Stimulated activated naive CD8-positive, alpha-beta T cell treated with anti-CD3 and anti-CD28 coated beads, Interleukin-15, Interleukin-2, amounts not matched to agents 100 ng/mL and 50 ng/mL, for 24 hours (primary cell): ENCODE data around the gene VRK3.

Experiments
- H3K27ac Mint-ChIP-seq: one replicate; pipeline ENCODE4 v1.8.0; 2021; ENCODE audit warnings: mild to moderate bottlenecking, mixed read lengths
- H3K27me3 Mint-ChIP-seq: one replicate; pipeline ENCODE4 v1.8.0; 2021; ENCODE audit warnings: mixed read lengths
- H3K36me3 Mint-ChIP-seq: one replicate; pipeline ENCODE4 v1.8.0; 2021; ENCODE audit warnings: low read depth, mixed read lengths
- H3K4me1 Mint-ChIP-seq: one replicate; pipeline ENCODE4 v1.8.0; 2021; ENCODE audit warnings: low read depth, mixed read lengths
- H3K4me3 Mint-ChIP-seq: one replicate; pipeline ENCODE4 v1.8.0; 2021; ENCODE audit warnings: mild to moderate bottlenecking, mixed read lengths
- H3K9me3 Mint-ChIP-seq: one replicate; pipeline ENCODE4 v1.8.0; 2021; ENCODE audit warnings: mixed read lengths

Gene VRK3

GRCh38 chr19:49927526-49928264 is 97.5 kb downstream of the VRK3 start:
- peaks cover 85% of the 10 kb centered on the region for H3K4me1 Mint-ChIP-seq
- H3K27me3 Mint-ChIP-seq = no peaks in the 10 kb centered on the region
- H3K27ac Mint-ChIP-seq = peak overlapping the region; percentile 98

GRCh38 chr19:49926515-49926914 is 98.7 kb downstream of the VRK3 start:
- no peaks in the 10 kb centered on the region for H3K9me3 Mint-ChIP-seq
- peak overlapping the region; percentile 63 for H3K4me3 Mint-ChIP-seq
- H3K27me3 Mint-ChIP-seq = no peaks in the 10 kb centered on the region
- H3K36me3 Mint-ChIP-seq = peaks cover 72% of the 10 kb centered on the region
- no peak overlapping the region for H3K27ac Mint-ChIP-seq
- peaks cover 87% of the 10 kb centered on the region for H3K4me1 Mint-ChIP-seq

More at GRCh38 chr19:49927526-49928264, 97.5 kb downstream of the VRK3 start:
- Mint-ChIP-seq H3K36me3 (peaks cover 71% of the 10 kb centered on the region), H3K9me3 (peaks cover 4% of the 10 kb centered on the region), H3K4me3 (peak overlapping the region; percentile 98)
